Pons (tissue), 1 donor: ENCODE results near the gene CHMP5.

ENCODE experiments used
- DNase-seq: peaks from one replicate; pipeline ENCODE4 v3.0.0-alpha.2; 2016; ENCODE audit warnings: low spot score

CHMP5 gene

GRCh38 chr9:33244137-33244784, 20.6 kb upstream of the CHMP5 start:
- no peak for DNase-seq

GRCh38 chr9:33245341-33245740, 19.5 kb upstream of the CHMP5 start:
- DNase-seq: no peak

DNA sequence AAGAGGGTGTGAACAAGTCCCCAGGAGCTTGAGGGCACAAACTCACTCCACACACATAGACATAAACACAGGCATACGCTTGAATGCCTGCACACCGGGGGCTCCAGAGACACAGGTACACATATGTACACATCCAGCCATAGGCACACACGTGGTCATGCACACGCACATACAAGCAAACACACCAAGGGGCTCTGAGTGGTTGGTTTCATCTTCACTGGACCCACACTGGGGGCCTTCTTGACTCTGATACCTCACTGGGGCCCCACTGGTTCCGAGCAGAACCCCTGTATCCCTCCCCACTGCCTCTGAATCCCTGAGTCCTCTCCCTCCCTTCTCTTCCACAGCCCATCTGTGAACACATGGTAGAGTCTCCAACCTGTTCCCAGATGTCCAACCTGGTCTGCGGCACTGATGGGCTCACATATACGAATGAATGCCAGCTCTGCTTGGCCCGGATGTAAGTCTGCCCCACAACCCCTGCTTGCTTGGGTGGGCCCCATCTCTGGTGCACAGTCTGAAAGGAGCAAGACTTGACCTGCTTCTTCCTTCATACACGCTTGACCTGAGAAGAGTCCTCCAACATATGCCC, 18.5 kb upstream of the CHMP5 start:
- DNase-seq: no peak

- no peak for DNase-seq
Observed at GRCh38 chr9:33248606-33249005, 16.2 kb upstream of the CHMP5 start.

GRCh38 chr9:33249087-33249658, 15.7 kb upstream of the CHMP5 start:
- no peak for DNase-seq

DNA sequence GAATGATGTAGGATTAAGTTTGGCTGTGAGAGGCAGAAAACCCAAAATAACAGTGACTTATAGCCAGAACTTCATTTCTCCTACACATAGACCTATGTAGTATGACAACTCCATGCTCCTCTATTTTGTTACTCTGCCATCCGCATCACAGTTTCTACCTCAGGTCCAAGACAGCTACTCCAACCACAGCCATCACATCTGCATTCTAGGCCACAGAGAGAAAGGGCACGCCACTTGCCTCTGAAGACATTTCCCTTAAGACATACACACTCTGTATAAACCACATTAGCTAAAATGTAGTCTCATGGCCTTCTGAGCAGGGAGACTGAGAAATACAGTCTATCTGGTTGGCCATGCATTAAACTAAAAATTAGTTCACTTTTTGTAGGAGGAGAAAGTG, 14.9 kb upstream of the CHMP5 start:
- DNase-seq: no peak

GRCh38 chr9:33250458-33250995, 14.3 kb upstream of the CHMP5 start:
- DNase-seq: no peak

DNA sequence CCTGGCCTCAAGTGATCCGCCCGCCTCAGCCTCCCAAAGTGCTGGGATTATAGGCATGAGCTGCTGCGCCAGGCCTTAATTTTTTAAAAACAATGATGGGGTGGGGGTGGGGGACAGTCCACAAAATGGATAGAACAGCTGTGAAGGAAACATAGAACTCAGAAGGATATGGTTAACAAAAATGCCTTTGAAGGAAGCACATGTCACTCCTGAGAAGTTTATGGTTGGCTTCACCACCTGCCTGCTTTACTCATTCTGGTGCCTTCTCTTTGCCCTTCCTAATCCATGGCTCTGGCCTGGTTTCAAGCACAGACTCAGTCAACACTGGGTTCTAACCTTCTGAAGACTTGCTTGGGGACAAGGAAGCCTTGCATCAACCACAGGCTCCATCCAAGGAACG, 10.6 kb upstream of the CHMP5 start:
- no peak for DNase-seq

- no peak for DNase-seq
Observed at GRCh38 chr9:33255014-33255413, 9.8 kb upstream of the CHMP5 start.

GRCh38 chr9:33255471-33255870, 9.4 kb upstream of the CHMP5 start:
- DNase-seq: no peak

DNA sequence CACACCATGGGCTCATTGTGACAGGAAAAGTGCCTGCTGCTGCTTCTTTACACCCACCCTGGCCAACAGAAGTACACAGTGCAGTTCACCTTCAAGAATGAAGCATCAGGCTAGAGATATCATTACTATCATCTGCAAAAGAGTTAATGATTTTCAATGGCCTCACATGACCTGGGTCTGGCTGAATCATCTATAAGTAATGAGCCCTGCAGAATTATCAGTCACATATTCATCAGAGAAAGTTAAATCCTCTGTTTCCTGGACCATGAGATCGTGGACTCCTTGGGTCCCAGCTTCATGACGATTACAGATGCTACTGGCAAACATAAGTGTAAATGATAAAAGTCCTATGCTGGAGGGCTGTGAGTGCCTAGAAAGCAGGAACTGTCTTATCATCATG, 8.6 kb upstream of the CHMP5 start:
- no peak for DNase-seq

DNA sequence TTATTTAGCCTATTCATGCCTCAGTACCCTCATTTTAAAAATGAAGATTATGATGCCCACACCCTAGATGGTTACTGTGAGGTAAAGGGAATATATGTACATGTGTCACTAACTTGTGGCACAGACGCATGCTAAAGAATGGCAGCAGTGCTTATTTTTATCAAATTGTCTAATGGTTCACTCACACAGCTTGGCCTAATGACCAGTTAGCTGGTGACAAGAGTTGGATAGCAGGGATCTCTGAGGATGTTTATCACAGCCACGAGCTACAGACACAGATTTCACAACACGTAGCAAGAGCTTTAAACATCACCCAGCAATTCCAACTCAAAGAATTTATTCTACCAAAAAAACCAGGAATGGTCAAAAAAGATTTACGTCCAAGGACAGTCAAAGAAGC, 7.6 kb upstream of the CHMP5 start:
- DNase-seq: no peak

GRCh38 chr9:33260372-33260771, 4.5 kb upstream of the CHMP5 start:
- no peak for DNase-seq

DNA sequence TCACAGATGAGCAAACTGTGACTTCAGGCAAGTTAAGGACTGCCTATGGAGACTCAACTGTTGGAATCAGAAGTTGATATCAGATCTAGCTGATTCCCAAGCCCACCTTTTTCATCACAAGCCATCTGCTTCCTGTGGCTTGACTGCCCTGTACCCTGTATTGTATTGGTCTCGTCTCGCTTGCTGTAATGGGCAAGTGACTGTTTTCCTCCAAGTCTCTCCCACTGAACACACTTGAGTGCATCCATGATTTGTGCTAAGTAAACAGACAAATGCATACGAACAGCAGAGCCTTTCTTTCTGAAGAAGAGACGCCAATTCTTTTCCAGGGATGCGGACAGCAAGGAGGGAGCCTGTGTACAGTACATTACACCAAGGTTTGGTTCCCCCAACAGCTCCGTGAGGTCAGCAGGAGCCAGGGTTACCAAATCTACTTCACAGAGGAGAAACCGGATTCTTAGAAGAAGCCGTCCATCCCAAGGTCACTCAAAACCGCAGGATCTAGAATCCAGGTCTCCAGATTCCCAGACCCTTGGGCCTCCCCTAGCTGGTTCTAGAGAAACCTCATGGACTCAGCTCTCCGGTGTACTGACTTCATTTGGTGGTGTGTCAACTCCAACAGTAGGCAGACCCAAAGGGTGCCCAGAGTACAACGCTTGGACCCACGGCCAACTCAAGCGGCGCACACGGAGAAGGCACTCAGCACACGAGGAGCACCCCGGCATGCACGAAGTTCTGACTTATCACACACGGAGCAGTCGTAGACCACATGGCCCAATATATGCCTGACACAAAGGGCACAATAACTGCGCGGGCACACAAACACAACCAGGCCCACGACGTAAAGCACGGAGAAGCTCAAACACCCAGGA, 1.5 kb upstream of the CHMP5 start:
- DNase-seq: peak; percentile 20

GRCh38 chr9:33264003-33264472, 811 bp upstream of the CHMP5 start:
- peak; percentile 49 for DNase-seq

- peak; percentile 20 for DNase-seq
Observed at GRCh38 chr9:33265211-33265865, 489 bp downstream of the CHMP5 start.

- no peak for DNase-seq
Observed at GRCh38 chr9:33267151-33267767, 2.4 kb downstream of the CHMP5 start.

- DNase-seq: no peak
Observed at GRCh38 chr9:33270146-33270545, 5.3 kb downstream of the CHMP5 start.

DNA sequence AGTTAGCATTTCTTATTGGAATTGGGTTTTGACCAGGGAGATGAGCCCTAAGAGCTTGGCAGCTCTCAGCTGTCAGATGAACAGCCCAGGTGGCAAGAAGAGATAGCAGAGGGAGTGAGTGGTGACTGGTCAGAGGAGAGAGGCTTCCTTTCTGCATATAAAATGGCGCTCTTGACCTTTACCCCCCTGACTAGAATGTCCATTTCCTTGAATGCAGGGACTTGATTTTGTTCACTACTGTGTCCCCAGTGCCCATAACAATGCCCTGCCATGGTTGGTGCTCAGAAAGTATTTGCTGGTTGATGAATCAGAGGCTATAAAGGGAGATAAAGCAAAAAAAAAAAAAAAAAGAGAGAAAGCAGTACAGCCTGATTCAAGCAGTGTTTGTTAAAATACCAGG, 7.2 kb downstream of the CHMP5 start:
- no peak for DNase-seq

GRCh38 chr9:33273266-33273971, 8.6 kb downstream of the CHMP5 start:
- no peak for DNase-seq

DNA sequence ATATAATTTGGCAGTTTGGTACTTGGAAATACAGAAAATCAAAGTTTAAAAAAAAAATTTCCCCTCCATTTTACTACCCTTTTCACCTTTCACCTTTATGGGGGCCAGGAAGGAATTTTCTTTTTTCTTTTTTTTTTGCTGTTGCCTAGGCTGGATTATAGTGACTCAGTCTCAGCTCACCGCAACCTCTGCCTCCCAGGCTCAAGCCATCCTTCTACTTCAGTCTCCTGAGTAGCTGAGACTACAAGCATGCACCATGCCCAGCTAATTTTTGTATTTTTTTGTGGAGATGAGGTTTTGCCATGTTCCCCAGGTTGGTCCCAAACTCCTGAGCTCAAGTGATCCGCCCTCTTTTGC, 9.1 kb downstream of the CHMP5 start:
- no peak for DNase-seq
